Lower lobe of right lung (tissue), 2 donors: ENCODE data around the gene OSBP. TPM values are rescaled to one million over a fixed set of nuclear protein-coding genes. Genes with fewer than 3 reads are reported as not detected.

Source experiments
- ATAC-seq, 2 donors: fragments of 200-7000 bp; cut with Tn5 transposase; one replicate each; pipeline ENCODE4 v1.9.1; 2020 to 2022; ENCODE audit warnings: mild to moderate bottlenecking in 2 of 2, moderate library complexity in 2 of 2
- DNase-seq: peaks from one replicate; pipeline ENCODE4 v3.0.0-alpha.2; 2020
- H3K27ac ChIP-seq: fragments of 200-600 bp; one replicate; pipeline ENCODE4 v1.8.0; 2022
- H3K27me3 ChIP-seq: fragments of 200-600 bp; one replicate; pipeline ENCODE4 v1.8.0; 2022; ENCODE audit warnings: low read depth
- H3K36me3 ChIP-seq: fragments of 200-600 bp; one replicate; pipeline ENCODE4 v1.8.0; 2022; ENCODE audit warnings: mild to moderate bottlenecking
- H3K4me1 ChIP-seq: fragments of 200-600 bp; one replicate; pipeline ENCODE4 v1.8.0; 2022
- H3K4me3 ChIP-seq: fragments of 200-600 bp; one replicate; pipeline ENCODE4 v1.8.0; 2022; ENCODE audit warnings: mild to moderate bottlenecking
- H3K9me3 ChIP-seq: fragments of 200-600 bp; one replicate; pipeline ENCODE4 v1.8.0; 2022
- intact Hi-C: fragments of 100-400 bp; cut with DNase I; formaldehyde crosslinking; loops from one replicate; pipeline ENCODE4 v1.11.0; 2022
- total RNA-seq: library from RNA; stranded (reverse); fragmentation: NEBNext Ultra II Directional; extraction: Animal tissue kit (Norgen Biotek cat#: 25700); gene quantifications from one replicate; pipeline ENCODE4 v1.2.1, GENCODE V29; 2021
- TF ChIP-seq, protein P1 (sequence below): fragments of 200-600 bp; IDR thresholded peaks from one replicate; pipeline ENCODE4 v1.8.0; 2022; ENCODE audit warnings: antibody characterized with exemption, mild to moderate bottlenecking
- donor health status: DM: no; HTN: yes; CAD: no; lungs with severe emphysema.

Gene OSBP
- total RNA-seq, 1 donor from 2014 or later, result 37.7 TPM

DNA sequence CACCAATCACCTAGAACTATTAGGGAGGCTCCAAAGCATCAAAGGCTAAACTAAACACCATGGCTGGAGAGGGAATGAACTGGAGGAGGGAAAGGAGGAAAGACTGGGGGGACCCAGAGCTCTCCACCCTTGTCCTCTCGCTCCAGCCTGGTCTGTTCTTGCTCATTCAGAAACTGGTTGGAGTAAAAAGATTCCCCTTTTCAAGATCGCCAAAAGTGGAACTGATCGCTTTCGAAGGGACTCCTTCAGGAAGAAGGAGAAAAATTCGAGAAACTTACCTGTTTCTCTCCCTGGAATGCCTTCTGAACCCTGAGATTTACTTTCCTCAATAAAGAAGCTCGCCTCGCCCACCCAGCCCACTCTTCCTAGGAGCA is 57.3 kb downstream of the OSBP start:
- peak overlapping the region; percentile 8 for H3K27ac ChIP-seq
- intact Hi-C loops, result no loop called here
- TF ChIP-seq, protein P1, sequence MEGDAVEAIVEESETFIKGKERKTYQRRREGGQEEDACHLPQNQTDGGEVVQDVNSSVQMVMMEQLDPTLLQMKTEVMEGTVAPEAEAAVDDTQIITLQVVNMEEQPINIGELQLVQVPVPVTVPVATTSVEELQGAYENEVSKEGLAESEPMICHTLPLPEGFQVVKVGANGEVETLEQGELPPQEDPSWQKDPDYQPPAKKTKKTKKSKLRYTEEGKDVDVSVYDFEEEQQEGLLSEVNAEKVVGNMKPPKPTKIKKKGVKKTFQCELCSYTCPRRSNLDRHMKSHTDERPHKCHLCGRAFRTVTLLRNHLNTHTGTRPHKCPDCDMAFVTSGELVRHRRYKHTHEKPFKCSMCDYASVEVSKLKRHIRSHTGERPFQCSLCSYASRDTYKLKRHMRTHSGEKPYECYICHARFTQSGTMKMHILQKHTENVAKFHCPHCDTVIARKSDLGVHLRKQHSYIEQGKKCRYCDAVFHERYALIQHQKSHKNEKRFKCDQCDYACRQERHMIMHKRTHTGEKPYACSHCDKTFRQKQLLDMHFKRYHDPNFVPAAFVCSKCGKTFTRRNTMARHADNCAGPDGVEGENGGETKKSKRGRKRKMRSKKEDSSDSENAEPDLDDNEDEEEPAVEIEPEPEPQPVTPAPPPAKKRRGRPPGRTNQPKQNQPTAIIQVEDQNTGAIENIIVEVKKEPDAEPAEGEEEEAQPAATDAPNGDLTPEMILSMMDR, result no peak
- peaks cover 35% of the 10 kb centered on the region for H3K4me1 ChIP-seq
- H3K27me3 ChIP-seq, result no peaks in the 10 kb centered on the region
- no peaks in the 10 kb centered on the region for H3K36me3 ChIP-seq
- H3K4me3 ChIP-seq, result peak overlapping the region; percentile 45
- H3K9me3 ChIP-seq, result no peaks in the 10 kb centered on the region
- ATAC-seq (no peak), DNase-seq (no peak)

DNA sequence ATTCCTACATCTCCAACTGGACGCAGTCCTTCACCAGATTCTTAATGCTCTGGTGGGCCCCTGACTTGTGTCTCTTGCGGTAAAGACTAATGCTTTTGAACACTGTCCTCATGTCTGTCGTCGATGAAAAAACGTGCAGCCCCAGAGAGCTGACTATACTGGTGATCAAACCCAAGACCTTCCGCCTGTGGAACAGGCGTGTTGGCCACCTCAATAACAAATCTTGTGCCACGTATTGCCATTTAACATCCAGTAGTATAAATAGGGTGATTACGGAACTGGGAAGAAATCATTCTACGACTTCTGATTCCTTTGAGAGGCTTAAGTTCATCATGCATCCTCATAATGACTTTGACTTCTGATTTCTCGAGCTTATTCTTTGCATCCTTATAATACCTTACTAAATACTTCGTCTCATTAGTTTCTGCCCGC is 58.6 kb downstream of the OSBP start:
- intact Hi-C loops, result no loop called here
- no peaks in the 10 kb centered on the region for H3K27me3 ChIP-seq
- no peak for ATAC-seq
- TF ChIP-seq, protein P1, result no peak
- peak overlapping the region; percentile 45 for H3K4me3 ChIP-seq
- peak overlapping the region; percentile 56 for H3K27ac ChIP-seq
- H3K36me3 ChIP-seq, result no peaks in the 10 kb centered on the region
- no peak for DNase-seq
- peaks cover 40% of the 10 kb centered on the region for H3K4me1 ChIP-seq
- no peaks in the 10 kb centered on the region for H3K9me3 ChIP-seq

DNA sequence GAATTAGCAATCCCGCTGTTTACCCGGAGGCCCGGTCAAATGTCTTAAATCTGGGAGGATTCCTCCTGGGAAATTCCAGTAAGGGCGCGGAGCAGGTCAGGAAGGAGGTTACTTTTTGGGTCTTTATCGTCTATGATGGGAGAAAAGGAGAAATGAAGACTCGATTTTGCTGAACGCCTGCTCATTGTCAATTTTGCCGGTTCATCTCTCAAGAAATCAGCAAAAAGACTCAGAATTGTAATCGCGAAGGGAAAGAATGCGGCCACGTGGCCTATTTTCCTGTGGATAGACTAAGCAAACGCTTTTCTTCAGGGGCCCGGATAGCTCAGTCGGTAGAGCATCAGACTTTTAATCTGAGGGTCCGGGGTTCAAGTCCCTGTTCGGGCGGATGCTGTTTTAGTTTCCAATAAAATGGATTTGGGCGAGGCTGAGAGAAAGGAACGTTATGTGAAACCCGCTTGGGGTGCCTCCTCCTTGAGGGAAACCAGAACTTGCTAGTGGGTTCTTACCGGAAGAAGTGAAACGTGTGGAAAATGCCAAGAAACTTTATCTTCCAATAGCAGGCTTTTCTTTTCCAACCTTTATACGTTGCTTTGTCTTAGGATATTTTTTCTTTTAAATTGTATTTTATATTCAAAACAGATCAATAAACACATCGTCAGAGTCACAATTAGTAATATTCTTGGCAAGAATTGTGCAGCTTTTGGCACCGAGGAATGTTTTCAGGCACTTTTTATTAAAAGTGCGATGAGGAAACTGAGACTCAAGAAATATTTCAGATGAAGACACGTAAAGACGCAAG is 59.3 kb downstream of the OSBP start:
- Histone ChIP-seq H3K36me3 (no peaks in the 10 kb centered on the region), H3K27me3 (no peaks in the 10 kb centered on the region), H3K27ac (peak overlapping the region; percentile 56), H3K4me1 (peaks cover 44% of the 10 kb centered on the region), H3K9me3 (no peaks in the 10 kb centered on the region), H3K4me3 (peak overlapping the region; percentile 45)
- ATAC-seq, result peak; percentile 30 to 54
- no peak for DNase-seq
- TF ChIP-seq, protein P1, result no peak
- intact Hi-C loops, result no loop called here

DNA sequence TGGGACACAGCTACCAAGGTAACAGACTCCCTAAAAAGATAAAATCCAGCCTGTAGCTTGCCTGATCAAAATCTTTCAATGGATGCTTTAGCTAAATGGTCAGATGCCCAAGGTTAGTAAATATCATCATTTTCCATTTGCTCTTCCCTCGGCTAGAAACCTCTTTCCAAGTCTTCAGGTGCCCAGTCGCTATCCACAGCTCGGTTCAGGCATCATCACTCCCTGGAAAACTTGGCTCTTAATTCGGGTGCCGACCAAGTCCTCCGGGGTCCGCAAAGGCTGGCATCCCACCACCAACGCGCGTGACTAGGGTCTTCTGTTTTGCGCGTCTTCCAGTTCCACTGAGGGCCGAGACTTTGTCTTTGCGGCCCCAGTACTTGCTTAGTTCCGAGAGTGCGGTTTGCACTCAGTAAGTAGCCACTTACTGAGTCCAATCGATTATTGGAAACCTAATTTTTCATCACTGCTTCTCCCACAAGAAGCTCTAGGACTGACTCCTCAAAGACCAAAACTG is 59.9 kb downstream of the OSBP start:
- no peak for DNase-seq
- TF ChIP-seq, protein P1, result no peak
- Histone ChIP-seq H3K27ac (peak overlapping the region; percentile 56), H3K4me3 (peak overlapping the region; percentile 45), H3K4me1 (peaks cover 43% of the 10 kb centered on the region), H3K9me3 (no peaks in the 10 kb centered on the region), H3K36me3 (no peaks in the 10 kb centered on the region), H3K27me3 (no peaks in the 10 kb centered on the region)
- intact Hi-C loops, result no loop called here
- no peak for ATAC-seq

DNA sequence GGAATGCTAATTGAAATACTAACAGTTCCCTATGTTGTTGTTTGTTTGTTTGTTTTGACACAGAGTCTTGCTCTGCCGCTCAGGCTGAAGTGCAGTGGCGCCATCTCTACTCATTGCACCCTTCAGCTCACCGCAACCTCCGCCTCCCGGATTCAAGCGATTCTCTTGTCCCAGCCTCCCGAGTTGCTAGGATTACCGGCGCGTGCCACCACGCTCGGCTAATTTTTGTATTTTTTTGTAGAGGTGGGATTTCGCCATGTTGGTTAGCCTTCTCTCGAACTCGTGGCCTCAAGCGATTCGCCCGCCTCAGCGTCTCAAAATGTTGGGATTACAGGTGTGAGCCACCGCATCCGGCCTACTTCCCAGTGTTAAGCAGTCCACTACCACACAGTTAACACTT is 62.3 kb downstream of the OSBP start:
- no peak overlapping the region for H3K4me3 ChIP-seq
- DNase-seq (no peak), ATAC-seq (no peak)
- TF ChIP-seq, protein P1, result no peak
- H3K27me3 ChIP-seq, result no peaks in the 10 kb centered on the region
- intact Hi-C loops, result no loop called here
- H3K9me3 ChIP-seq, result no peaks in the 10 kb centered on the region
- no peak overlapping the region for H3K27ac ChIP-seq
- no peaks in the 10 kb centered on the region for H3K36me3 ChIP-seq
- H3K4me1 ChIP-seq, result peaks cover 39% of the 10 kb centered on the region
